NCI-H460 (cell line): Measurements from ENCODE around the gene DHX58. TPM values are rescaled to one million over a fixed set of nuclear protein-coding genes. Genes with fewer than 3 reads are reported as not detected.

Experiments used
- DNase-seq: peaks from one replicate; pipeline ENCODE4 v3.0.0-alpha.2; 2016; ENCODE audit warnings: low read depth; ENCODE audit errors: extremely low read depth
- total RNA-seq: library from RNA; depleted of rRNA; stranded (reverse); fragments of >200 nt; shearing (Covaris generic); gene quantifications from 2 replicates; pipeline ENCODE4 v1.2.3, GENCODE V29; 2014

The DHX58 gene
- total RNA-seq, 1 experiment from 2014 or later: 3.7 TPM

DNA sequence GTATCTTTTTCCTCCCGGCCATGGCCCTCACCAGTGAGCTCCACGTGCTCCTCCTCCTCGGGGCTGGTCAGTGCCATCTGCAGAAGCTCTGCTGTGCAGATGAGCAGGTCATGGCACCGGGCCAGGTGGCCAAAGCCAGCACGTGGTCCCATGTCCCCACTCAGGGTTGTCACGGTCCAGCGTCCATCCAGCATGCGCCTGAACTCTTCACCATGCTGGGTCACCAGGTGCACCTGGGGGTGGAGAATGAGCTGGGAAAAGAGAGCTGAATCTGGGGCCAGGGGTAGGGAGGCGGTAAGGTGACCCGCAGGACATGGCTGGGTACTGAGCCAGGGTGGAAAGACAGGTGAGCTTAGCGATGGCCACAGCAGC is 1.3 kb downstream of the DHX58 start:
- no peak for DNase-seq

DNA sequence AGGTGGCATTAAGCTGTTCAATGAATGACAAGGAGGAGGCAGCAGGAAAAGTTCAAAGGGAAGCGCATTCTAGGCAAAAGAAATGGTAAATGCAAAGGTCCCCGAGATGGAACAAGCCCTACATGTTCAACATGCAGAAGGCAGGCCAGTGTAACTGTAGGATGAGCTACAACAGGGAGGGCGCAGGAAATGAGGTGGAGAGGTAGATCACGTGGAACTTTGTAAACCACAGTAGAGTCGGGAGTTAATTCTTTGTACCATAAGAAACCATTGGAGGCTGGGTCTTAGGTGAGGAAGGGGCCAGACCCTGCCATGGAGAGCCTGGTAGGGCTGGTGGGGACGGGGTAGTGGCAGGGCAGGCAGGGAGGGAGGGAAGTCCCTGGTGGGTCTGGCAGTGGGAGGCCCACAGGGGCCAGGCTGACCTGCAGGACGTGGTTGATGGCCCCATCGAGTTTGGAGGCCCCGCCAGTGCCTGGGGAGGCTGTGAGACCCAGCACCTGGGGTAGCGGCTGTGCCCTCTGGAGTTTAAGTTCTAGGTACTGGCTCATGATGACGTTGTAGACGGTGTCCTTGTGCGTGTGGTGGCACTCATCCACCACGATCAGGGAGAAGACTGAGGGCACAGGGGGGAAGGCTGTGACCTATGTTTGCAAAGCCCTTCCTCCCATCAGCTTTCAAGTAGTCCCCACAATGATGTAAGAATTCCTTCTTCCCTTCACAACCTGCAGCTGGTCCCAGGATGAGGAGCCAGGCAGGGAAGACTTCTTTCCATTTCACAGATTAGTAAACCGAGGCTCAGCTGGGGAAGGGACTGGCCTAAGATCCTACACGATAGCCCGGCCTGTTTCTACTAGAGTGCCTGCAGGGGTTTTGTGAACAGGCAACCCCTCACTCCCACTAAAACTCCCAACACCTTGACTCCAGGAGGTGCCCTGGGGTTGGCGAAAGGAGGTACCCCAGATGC is 1.9 kb downstream of the DHX58 start:
- DNase-seq: no peak

DNA sequence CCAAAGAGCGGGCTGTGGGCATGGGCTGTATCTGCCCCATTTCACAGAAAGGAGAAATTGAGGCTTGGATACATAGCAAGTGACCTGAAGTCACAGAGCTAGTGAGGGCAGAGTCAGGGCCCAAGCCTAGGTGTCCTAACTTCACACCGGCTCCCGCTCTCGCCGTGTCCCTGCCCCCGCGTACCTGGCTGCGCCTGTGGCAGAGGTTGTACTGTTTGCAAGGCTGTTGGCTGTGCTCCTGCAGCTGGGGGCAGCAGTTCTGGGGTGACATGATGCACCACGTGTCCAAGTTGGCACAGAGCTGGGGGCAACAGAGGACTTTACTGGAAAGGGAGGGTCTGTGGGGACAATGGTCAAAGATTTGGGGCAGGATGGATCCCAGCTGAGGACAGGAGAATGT is 3.4 kb downstream of the DHX58 start:
- DNase-seq: no peak

DNA sequence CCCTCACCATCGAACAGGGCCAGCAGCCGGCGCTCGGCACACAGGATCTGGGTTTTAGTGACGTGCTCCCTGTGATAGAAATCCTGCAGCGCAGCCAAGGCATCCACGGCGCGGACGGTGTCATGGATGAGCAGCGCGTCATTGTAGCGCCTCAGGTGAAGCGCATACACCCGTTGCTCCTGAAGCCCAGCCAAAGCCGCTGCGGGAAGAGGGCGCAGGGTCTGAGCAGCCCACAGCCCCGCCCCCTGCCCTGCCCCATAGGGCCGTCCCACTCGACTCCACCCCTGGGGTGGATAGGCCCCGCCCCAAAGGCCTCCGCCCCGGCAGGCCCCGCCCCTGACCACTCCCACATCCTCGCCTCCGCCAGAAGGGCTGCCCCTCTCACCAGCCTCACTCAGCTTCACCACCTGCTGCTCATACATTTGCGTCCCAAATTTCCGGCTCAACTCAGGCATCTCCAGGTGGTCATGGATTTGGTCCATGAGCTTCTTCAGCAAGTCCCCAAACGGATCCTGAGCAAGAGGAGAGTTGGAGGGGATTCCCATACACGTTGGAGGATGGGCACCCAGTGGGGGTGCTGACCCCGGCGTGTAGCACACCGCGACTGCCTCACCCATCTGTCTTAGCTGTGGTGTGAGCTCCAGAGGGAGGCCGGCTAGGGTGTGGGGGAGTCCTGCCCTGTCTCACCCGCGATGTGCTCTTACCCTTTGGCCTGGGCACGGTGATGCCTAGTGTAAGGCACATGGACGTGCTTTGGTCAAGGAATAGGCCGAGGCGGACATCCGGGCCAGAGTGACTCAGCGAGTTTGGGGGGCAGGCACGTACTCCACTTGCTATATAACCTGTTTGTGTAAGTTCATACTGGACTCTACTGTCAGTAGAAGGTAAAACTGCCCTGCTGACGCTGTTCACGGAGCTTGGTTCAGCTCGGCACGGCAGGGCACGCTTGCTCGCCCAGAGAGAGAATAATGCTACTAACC is 4.6 kb downstream of the DHX58 start:
- no peak for DNase-seq

DNA sequence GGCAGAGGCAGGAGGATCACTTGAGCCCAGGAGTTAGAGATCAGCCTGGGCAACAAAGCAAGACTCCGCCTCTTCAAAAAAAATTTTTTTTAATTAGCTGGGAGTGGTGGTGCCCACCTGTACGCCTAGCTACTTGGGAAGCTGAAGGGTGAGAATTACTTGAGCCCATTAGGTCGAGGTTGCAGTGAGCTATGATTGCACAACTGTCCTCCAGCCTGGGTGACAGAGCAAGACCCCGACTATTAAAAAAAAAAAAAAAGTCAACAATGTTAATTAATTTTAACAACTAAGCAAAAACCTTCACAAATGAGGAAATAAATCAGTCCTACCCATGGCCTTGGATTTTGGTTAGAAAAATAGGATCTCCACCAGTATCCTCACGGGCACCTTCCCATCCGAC is 5.4 kb downstream of the DHX58 start:
- DNase-seq: no peak

DNA sequence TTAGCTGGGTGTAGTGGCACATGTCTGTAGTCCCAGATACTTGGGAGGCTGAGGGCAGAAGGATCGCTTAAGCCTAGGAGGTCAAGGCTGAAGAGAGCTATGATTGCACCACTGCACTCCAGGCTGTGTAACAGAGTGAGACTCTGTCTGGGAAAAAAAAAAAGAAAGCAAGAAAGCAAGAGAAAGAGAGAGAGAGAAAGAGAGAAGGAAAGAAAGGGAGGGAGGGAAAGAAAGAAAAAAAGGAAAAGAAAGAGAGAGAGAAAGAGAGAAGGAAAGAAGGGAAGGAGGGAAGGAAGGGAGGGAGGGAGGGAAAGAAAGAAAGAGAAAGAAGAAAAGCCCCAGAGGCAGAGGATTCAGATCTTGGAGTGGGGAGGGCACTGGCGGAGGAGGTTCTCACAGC is 6.5 kb downstream of the DHX58 start:
- DNase-seq: no peak

DNA sequence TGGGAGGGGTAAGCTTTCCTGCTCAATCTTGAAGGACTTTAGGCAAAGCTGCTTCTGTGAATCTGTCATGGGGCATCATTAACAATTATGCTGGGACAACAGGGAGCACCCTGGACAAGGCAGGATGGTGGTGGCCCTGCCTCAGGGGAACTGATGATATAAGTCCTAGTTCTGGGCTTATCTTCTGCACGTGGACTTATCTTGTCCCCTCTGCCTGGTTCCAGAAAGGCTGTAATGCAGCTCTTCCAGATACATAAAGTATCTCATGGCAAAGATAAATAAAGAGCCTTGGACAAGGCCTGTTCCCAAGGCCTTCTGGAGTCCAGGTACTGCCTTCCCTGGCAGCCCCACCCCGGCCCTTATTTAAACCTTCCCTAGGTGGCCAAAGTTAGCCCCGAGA is 8.2 kb downstream of the DHX58 start:
- no peak for DNase-seq

DNA sequence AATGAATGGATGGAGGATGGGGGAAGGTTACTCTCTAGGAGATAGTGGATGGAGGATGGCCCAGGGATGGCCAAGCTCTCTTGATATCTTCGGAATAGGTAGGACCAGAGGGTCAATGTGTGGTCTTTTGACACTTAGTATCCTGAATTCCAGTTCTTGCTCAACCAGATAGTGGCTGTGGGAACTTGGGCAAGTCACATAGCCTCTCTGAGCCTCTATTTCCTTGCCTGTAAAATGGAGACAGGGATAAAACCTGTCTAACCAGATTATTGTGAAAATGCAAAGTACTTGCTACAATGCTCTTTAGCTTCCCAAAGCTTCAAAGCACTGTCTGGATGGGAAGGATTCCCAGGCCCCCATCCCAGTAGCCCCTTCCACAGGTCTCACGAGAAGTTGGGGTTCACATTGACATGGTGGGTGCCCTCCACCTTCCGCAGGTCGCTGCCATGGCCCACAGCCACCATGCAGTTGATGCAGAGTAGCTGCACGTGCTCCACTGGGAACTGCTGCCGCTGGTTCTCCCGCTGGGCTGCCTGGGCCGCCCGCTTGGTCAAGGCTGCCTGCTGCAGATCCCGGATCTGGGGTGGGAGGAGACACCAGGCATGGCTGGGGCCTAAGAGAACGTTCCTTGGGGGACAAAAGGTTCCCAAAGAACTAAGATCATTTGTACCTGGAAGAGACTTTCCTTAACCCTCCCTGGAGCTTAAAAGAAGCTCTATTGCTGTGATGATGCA is 9.1 kb downstream of the DHX58 start:
- DNase-seq: no peak

DNA sequence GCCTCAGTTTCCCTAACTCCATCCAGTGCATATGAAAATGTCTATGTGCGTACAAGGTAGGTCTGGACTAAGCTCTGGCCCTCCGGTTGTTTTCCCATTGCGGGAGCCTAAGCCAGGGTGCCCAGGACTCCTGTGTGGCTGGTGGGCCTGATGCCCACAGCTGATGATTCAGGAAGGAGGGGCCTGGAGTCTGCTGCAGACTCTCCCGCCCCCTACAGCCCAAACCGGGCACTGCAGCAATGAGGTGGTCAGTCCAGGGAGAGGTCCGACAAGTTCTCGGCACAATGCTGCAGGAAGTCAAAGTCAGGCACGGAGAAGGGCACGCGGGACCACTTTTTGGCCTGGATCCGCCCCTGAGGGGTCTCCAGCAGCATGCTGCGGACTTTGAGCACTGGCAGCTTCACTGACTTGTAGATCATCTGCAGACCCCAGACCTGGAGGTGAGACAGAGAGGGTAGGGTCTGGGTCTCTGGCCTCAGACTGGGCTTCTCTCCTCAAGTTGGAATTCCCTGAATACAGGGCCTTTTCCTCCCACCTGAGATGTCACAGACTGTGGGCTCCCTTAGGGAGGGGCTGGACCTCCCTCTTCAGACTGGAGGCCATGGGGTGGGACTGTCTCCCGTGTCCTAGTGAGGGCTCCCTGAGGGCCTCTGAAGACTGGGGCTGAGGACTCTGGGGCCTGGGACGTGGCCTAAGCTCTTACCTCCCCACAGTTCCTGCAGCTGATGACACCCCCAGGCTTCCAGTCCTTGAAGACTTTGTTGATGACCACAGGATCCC is 10.8 kb downstream of the DHX58 start:
- peak; percentile 54 for DNase-seq

DNA sequence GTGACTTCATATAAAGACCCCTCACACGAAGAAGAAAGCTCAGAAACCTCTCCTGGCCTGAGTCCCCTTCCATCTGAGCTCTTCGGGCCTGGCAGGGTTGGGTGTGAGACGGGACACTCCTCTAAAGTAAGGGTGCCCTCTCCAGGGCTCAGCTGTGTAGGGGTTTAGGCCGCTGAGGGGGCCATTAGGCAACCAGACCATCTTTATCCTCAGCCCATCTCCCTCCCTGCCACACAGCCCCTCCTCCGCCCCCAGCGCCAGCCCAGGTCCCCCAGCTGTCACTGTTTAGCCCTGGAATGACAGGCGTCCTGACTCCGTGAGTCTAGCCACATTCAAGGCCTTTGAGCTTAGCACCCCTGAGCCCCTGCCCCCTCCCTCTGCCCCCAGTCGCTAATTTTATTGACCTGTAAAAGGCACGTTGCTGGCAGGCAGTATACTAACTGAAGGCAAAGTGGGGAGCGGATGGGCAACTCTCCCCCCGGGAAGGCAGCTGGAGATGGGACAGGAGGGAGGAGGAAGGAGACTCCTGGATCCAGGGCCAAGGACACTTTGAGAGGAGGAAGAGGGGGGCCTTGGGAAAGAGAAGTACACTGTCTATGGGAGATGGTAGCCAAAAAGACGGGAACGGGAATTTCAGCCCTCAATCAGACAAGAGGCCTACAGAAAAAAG is 13.6 kb downstream of the DHX58 start:
- DNase-seq: no peak

DNA sequence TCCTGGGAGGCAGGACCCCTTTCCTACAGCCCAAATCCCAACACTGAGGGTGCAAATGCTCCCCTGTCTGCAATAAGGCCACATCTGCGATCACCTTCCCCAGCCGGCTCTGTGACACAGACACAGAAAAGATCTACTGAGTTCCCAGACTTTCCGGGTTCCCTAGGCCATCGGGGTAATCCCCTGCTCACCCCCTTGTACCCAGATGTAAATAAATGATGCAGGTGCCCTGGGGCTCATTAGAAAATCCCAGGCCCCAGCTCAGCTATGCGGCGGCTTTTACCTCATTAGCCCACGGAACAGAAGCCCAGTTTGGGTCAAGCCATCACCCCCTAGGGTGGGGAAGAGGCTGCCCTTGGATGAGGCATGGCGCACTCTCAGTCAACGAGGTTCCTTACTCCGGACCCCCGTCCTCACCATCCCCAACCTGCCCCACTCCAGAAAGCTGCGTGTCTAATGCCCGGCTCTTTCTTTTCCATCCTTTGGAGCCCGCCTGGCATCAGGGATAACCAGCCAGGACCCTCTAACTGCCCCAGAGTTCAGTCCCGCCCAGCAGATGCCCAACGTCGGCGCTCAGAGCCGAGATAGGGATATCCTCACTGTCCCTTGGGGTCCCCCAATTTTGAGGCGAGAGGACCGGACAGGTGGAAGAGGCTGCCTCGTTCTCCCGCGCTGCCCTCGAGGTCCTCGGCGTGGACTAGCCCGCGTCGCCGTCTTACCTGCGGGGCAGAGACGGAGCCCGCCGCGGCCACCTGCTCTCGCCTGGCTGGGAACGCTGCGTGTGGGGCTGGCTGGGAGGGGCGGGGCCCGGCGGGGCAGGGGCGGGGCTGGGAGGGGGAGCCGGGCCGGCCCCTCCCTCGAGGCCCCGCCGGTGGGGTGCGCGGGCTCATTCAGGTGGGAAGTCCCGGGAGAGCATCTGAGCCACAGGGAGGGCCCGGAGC is 14.6 kb downstream of the DHX58 start, which contains the start of gene ZNF385C:
Gene ZNF385C (minus strand): TSS at position 783 of the 941 bp plus-strand sequence. CDS start 35,417 bp downstream, outside the sequence.
- no peak for DNase-seq

DNA sequence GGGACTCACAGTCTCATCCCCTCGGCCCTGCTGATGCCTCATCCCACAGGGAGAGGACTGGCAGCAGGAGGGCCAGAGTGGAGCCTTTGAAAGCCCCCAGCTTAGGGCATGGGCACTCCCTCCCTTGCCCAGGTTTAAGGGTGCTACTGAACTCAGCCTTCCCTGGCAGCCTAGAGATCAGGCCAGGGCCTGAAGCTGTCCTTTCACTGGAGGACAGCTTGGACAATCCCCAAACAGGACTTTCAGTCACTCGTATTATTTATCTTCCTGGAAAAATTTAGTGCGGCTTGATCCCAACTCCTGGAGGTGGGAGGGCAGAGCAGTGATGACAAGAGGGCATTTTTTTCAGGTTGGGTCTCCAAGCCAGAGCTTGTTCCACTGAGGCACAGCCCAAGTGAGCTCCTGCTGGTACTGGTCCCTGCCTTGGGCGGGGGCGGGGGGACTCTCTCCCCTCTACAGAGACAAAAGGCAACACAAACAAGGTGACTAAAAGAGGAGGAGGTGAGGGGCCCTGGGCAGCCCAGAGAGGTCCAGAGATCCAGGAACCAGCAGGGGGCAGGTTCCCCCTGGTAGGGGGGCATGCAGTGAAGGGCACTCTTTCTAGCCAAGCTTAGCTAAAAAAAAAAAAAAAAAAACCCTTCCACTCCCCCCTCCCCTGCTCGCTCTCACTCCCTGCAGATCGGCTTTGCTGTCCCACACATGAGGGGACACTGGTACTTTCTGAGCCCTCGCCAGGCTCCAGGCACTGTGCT is 16.0 kb downstream of the DHX58 start:
- DNase-seq: no peak

DNA sequence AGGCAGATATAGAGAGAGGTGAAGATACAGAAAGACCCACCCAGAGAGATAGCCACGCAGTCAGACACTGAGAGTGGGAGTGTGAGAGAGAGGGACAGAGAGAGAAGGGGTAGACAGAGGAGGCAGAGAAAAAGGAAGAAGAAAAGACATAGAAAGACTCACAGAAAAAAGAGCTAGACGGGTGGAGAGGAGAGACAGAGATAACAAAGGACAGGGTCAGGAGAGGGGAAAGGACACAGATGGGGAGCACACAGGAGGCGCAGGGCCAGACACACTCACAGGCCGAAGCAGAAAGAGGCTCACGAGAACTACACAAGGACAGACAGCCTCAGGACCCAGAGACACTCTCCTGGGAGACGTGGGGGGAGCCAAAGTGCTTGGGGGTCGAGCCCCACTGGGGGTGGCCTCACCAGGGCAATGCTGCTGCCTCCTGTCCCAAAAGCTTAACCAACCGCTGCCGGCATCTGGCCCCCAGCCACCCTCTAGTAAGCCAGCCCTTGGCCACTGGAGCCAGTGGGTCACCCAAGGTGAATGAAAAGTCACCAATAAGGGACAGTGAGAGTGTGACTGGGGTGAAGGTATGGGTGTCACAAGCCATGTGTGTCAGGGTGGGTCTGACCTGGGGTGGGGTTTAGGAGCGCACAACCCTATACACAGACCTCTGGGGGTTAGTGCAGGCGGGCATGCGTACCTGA is 18.0 kb downstream of the DHX58 start:
- no peak for DNase-seq

DNA sequence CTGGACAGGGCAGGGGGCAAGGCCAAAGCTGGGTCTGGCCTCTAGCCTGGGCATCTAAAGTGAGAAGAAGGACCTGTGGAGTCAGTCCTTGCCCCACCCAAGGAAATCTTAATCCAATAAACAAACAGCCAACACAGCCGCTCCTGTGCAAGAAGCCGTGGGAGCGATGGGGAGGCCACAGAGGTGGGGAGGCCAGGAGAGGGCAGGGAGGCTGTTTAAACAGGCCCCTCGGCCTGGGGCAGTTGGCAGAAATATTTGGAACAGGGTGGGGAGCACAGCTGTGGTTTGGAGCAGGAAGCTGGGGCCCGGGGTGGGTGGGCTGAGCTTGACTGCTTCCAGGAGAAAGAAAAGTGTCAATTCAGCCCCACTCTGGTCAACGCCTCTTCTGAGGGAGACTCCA is 19.6 kb downstream of the DHX58 start:
- no peak for DNase-seq

DNA sequence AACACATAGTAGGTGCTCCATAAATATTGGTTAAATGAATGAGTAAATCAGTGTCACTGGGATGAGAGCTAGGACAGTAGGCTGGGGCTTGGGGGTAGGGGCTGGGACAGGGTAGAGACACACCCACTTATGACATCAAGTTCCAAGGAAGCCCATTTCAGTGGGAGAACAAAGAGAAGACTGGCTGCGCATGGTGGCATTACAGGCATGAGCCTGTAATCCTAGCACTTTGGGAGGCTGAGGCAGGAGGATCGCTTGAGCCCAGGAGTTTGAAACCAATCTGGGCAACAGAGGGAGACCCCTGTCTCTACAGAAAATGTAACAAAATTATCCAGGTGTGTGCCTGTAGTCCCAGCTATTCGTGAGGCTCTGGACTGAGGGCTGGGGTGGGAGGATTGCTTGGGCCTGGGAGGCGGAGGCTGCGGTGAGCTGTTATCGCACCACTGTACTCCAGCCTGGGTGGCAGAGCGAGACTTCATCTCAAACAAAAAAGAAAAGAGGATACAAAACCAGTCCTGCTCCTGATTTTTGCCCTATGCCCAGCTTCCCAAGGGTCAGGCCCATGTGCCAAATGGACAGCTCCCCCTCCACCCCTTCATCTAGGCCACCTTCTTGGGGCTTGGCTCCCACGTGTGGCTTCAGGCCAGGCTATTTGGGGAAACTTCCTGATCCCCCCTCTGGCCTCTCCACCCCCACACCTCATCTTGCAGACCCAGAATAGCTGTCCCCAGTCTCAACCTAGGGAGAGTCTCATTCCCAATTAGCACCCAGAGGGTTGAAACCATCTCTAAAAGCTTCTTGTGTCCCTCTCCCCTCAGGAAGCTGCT is 21.3 kb downstream of the DHX58 start:
- no peak for DNase-seq

DNA sequence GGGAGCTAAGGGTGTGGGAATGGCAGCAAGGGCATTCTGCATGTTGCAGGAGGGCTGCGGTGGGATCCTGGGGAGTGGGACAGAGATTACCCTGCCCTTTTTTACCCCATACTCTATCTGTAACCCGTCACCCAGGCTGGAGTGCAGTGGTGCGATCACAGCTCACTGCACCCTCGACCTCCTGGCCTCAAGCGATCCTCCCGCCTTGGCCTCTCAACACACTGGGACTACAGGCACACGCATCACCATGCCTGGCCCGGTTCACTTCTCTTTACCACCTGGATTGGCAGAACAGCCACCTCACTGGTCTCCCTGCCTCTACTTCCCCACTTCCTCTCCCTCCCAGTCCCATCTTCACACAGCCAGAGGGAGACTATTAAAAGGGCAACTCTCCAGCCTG is 23.8 kb downstream of the DHX58 start:
- DNase-seq: no peak
